Endothelial cell of umbilical vein (primary cell): Measurements from ENCODE around the gene ARID1B.

Source experiments
- CTCF ChIP-seq, 2 donors: IDR thresholded peaks; 1 replicate in 1 of 2; 2 replicates in 1 of 2; pipeline ENCODE4 v1.5.1; 2011; ENCODE audit warnings: low read length in 2 of 2, mild to moderate bottlenecking in 2 of 2, moderate library complexity in 2 of 2, control low read depth in 1 of 2, inconsistent platforms in 1 of 2, low read depth in 1 of 2; ENCODE audit not compliant: insufficient read depth in 1 of 2; ENCODE audit errors: extremely low read depth in 1 of 2
- EZH2 ChIP-seq: IDR thresholded peaks from 2 replicates; pipeline ENCODE4 v1.6.1; 2012; ENCODE audit warnings: borderline replicate concordance, low read depth, mild to moderate bottlenecking, moderate library complexity, low read length, inconsistent platforms; ENCODE audit not compliant: severe bottlenecking
- FOS ChIP-seq: IDR thresholded peaks from 2 replicates; pipeline ENCODE4 v1.6.1; 2011; ENCODE audit warnings: mild to moderate bottlenecking, low read length, moderate library complexity, borderline replicate concordance; ENCODE audit not compliant: insufficient read depth
- MAX ChIP-seq: IDR thresholded peaks from 2 replicates; pipeline ENCODE4 v1.6.1; 2011; ENCODE audit not compliant: insufficient read depth, insufficient read length
- MYC ChIP-seq: IDR thresholded peaks from one replicate; pipeline ENCODE4 v1.6.1; 2011; ENCODE audit warnings: mild to moderate bottlenecking, low read depth, low read length
- POLR2A ChIP-seq: IDR thresholded peaks from 2 replicates; pipeline ENCODE4 v1.6.1; 2012; ENCODE audit warnings: low read depth, mild to moderate bottlenecking, control low read depth, low read length
- POLR2AphosphoS5 ChIP-seq: IDR thresholded peaks from 2 replicates; pipeline ENCODE4 v1.6.1; 2012; ENCODE audit warnings: low read depth, mild to moderate bottlenecking, control low read depth, low read length, moderate library complexity; ENCODE audit not compliant: insufficient read depth

GRCh38 chr6:157229132-157229618 is 452.0 kb downstream of the ARID1B start:
- TF ChIP-seq CTCF (IDR thresholded peaks at IDR 0.05; ENCODE audit: extremely low read depth in 1 of 2, insufficient read depth in 1 of 2, low read depth in 1 of 2, low read length in 2 of 2) (no peak), POLR2AphosphoS5 (no peak), EZH2 (no peak), POLR2A (no peak), MYC (no peak), MAX (no peak), FOS (no peak)
